GM12891 (cell line): Measurements from ENCODE around the gene DUSP12.

Source experiments
- POLR2A ChIP-seq: IDR thresholded peaks from 2 replicates; pipeline ENCODE4 v1.6.1; 2011; ENCODE audit warnings: low read depth, low read length, control low read depth
- POLR2AphosphoS5 ChIP-seq: IDR thresholded peaks from 2 replicates; pipeline ENCODE4 v1.6.1; 2011; ENCODE audit warnings: low read depth, low read length, control low read depth
- SPI1 ChIP-seq: IDR thresholded peaks from 2 replicates; pipeline ENCODE4 v1.6.1; 2011; ENCODE audit warnings: low read depth, low read length, control low read depth
- TAF1 ChIP-seq: IDR thresholded peaks from 2 replicates; pipeline ENCODE4 v1.6.1; 2011; ENCODE audit warnings: low read depth, low read length, control low read depth

GRCh38 chr1:161791904-161792655 is 42.5 kb downstream of the DUSP12 start:
- TF ChIP-seq POLR2AphosphoS5 (no peak), POLR2A (no peak), TAF1 (no peak), SPI1 (no peak)
